SHP77 treated with DMSO at 0.1 percent for 48 hours (cell line): ENCODE results near the gene MN1.

Experiments used
- DNase-seq: peaks from one replicate; lab custom pipeline; 2025; lab: John Stamatoyannopoulos, UW

Gene MN1

DNA sequence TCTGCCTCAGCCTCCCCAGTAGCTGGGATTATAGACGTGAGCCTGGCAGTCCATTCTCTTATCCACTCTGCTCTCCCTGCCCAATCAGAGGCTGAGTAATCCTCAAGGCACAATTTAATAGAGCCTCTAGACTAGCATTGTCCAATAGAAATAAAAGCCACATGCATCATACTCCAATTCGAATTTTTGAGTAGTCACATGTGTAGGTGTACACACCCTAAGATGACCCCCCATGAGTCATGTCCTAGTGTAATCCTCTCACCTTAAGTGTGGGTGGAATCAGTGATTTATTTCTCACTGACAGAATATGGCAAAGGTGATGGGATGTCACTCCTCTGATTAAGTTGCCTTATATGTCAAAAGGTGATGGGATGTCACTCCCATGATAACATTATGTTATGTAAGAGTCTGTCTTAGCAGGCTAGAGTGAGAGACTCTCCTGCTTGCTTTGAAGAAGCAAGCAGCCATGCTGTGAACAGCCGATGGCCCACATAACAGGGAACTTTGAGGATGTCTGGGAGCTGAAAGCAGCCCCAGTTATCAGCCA is 61.3 kb downstream of the MN1 start:
- DNase-seq: no peak

DNA sequence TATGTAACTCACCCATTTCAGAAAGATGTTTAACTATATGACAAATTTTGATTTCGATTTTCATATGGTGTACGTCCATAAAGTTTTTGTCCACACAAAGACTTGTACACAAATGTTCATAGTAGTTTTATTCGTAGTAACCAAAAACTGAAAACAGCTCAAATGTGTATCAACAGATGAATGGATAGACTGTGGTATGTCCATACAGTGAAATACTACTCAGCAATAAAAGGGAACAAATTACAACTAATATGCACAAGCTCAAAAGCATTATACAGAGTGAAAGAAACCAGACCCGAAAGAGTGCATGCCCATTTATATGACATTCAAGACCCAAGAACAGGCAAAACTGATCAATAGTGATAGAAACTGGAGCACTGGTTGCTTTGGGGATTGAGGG is 64.0 kb downstream of the MN1 start:
- DNase-seq: no peak

DNA sequence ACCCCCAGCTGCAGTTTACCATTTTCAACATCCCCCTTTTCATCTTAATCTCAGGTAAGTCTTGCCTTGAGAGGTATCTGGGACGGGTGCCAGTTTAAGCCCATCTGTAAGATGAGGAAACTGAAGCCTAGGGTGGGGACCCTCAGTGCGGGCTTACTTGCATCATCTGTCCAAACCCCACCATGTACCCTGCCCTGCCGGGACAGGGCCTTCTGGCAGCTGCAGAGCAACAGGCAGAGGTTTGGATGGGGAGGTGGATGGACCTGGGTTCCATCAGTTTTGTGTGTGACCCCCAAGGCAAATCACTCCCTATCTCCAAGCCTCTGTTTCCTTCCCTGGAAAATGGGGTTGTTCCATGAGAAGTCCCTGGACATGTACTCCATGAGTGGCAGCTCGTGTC is 67.5 kb downstream of the MN1 start:
- no peak for DNase-seq

DNA sequence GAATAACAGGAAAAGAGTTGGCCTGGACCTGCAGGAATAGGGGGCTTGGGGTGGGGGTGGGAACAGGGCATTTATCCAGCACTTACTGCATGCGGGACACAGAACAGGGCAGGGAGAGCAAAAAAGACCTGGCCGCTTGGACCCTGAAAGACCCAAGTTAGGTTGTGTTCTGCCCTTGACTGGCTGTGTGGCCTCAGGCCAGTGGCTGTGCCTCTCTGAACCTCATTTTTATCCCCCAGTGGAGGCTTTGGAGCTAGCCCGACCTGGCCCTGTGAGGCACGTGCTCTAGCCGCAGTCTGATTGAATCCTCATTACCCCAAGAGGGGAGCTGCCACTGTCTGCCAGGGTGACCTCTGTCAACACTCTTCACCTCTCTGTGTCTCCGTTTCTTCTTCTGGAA is 68.7 kb downstream of the MN1 start:
- no peak for DNase-seq

DNA sequence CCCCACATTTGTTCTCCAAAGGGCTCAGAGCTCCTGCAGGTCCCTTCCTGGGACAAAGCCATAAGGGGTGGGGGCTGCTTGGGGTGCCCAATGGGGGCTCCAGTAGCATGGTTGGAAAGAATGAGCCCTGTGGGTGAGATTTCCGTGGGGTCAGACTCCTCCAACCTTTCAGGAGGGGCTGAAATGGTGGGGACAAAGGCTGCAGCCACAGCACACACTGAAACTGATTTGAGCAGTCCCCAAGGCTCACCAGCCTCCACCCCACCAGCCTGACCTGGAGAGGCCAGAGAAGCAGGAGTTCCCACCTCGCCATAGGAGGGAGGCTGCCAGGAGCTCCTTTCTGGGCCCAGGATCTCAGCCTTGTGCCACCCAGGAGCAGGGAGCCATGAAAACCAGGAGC is 69.2 kb downstream of the MN1 start:
- DNase-seq: no peak

DNA sequence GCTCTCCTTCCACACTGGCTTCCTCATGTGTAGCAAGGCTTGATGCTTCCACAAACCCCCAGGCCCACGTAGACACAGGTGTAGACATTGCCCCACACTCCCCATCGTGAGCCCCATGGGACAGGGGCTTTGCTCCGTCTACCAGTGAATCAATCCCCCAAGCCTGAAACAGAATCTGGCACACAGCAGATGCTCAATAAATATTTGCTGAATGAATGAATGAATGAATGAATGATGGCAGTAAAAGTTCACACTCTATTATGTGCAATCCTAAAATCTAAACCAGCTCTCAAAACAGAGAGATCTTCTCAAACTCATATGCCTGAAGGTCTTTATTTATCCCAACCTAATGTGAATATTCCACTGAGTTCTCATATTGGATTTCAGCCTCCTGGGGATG is 69.9 kb downstream of the MN1 start:
- DNase-seq: no peak

DNA sequence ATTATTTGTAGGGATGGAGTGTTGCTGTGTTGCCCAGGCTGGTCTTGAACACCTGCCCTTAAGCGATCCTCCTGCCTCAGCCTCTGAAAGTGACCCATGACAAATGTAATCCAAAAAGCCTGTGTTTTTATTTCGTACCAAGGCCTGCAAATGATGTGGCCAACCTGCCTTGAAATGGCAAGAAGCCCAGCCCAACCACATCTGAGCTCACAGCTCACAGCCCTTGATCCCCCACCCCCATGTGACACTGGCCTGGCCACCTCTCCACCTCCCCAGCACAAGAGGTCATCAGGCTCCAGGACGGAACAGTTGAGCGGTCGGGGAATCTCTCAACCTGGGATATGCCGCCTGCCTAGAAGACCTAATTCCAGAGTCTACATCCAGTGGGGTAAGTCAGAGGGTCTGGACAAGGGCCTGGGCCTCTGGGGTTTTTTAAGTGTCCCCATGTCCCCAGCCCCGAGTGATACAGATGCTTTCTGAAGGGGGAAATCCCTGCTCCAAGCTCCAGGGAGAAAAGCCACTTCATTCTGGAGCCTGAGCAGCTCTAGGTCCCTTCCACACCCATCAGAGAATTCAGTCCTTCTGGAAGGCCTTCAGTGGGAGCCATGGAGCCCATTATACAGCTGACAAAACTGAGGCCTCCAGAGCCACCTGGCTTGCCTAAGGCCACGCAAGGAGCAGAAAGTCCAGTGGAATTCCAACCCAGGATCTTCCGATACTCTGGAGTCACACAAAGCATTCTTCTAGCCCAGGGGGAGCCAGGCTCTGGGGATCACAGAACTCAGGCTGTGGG is 70.7 kb downstream of the MN1 start:
- no peak for DNase-seq

DNA sequence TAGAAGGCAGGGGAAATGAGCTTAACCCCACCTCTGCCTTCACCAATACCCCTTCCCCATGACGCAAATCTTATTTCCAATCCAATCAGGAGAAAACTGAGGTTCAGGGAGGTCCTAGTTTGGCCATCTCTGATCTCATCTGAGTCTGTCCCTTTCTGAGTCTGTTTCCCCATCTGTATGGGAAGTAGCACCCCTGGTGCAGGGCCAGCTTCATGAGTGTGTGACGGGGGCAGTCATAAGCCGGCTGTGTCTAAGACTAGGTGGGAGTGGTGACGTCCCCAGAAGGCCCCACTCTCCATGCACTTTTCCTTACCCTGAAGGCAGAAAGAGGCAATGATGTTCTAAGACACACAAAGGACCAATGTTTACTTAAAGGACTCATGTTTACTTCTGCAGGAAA is 72.3 kb downstream of the MN1 start:
- DNase-seq: no peak

DNA sequence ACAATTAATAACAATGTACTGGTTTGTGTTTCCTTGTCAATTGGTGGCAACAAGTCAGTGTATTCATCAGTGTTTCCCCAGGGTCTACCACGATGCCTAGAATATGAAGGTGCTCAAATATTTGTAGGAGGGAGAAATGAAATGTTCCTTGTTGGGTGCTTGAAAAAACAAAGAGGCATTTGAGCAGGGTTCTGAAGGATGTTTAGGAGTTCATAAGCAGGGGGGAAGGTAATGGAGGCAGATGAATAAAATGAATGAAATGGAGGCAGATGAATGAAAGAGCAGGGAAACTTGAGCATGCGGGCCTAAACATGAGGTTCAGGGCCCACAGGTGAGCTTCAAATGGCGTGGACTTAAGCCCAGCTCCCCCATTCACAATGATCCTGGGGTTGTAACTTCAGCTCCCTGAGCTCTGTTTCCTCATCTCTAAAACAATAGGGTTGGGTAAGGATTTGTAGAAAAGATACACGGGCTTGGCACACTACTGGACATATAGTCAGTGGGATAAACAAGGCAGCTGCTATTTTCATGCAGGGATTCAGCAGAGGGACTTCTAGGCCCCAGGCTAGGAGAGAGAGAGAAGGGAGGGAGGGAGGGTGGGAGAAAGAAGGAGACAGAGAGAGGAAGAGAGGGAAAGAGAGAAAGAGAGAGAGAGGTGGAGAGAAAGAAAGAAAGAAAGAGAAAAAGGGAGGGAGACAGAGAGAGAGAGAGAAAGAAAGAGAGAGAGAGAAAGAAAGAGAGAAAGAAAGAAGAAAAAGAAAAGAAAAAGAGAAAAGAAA is 73.7 kb downstream of the MN1 start:
- no peak for DNase-seq

DNA sequence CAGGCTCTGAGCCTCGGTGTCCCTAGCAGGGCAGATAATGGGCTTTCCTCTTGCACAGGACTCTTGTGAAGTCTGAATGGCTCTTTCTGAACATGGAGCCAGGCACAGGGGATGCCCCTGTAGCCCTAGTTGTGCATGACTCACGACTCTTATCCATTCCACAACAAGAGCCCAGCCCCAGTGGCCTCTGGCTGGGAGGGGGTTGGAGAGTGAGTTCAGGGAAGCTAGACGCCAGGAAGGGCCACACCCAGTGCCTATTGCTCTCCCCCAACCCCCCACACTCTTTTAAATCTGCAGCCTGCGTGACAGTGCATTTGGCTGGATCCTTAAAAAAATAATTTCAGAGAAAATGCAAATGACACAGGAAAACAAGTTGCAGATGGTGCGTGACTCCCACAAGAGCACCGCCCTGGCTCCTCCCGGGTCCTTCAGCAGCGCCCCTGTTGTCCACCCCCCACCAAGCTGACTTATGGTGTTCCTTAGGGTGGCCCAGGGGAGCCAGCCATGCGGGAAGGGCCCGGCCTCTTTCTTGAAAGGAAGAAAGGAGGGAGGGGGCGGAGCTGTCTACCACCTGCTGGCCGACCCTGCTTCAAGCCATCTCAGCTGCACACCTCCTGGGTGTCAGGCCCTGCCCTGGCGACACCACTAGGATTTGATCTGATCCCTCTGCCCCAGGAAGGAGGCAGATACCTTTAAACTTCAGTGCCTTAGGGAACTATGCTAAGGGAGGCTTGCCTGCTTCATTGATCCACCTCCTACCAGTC is 74.7 kb downstream of the MN1 start:
- no peak for DNase-seq

DNA sequence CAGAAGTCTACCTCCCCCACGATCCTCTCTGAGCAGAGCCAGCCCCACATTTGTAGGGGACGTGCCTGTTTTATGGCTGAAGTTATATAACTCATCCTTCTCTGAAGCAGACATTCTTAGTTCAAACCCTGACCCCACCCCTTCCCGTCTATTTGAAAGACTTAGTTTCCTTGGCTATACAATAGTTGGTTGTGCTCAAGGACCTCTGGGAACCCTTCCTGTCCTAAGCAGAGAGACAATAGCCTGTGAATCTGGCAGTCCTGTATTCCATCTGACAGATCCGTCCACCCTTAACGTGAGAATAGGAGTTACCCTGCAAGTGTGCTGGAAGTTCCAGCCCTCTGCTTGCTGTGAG is 75.2 kb downstream of the MN1 start:
- no peak for DNase-seq

DNA sequence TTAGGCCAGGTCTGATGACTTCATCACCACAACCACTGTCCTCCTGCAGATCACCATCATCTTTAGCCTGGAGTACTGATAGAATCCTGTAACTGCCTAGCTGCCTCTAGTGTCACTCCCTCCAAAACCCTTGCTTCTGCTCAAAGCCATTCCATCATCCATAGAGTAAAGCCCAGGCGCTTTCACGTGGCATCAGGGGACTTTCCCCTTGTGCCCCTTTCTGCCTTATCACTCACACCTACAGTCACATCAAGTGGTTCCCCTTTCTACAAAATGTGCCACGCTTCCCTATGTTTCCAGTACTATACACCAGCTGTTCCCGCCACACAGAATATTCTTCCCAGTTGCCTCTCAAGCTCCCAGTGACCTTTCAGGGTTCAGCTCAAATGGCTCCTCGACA is 75.9 kb downstream of the MN1 start:
- no peak for DNase-seq

DNA sequence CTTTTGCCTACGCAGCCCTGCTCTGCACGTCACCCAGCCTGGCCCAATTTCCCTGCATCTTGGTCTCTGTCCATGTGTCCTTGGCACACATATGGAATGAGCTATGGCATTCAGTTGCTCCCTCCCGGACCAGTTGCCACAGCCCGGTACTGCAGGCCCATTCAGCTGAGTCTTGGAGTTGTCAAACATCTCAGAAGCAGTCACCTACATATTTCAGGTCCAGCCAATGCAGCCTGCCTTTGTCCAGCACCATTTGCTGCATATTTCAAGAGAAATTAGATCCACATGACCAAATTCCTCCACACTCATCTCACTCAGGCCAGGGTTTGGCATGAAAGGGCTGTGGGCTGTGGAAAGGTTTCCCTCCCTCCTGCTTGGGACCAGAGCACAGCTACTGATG is 76.8 kb downstream of the MN1 start:
- no peak for DNase-seq

DNA sequence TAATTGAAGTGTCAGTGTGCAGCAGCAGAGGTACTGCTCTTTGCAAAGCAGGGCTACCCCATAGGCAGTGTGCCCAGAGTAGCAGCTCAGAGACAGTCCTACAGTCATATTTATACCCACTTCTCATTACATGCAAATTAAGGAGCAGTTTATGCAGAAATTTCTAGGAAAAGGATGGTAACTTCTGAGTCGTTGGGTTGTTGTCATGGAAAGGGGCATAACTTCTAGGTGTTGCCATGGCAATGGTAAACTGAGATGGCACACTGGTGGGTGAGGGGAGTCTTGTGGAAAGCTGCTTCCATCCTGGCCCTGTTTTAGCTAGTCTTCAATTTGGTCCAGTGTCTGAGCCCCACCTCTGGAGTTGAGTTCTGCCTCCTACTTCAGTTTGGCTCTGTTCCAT is 77.4 kb downstream of the MN1 start:
- no peak for DNase-seq

DNA sequence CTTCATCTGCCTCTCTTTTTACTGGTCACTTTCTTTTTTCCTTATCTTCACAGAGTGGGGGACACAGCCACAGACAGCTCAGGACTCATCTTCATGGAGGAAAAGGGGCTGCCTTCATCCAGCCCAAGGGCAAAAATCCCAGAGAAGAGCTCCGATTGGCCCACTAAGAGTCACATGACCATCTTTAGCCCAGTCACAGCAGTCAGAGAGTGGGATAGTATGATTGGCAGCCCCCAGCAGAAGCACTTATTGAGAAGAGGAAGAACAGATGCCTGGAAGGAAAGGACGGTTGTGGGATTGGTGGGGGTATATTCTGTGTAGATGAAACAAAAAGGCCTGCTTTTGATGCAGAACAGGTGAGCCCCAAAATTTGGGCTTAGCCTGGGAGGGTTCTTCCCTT is 77.8 kb downstream of the MN1 start:
- no peak for DNase-seq

DNA sequence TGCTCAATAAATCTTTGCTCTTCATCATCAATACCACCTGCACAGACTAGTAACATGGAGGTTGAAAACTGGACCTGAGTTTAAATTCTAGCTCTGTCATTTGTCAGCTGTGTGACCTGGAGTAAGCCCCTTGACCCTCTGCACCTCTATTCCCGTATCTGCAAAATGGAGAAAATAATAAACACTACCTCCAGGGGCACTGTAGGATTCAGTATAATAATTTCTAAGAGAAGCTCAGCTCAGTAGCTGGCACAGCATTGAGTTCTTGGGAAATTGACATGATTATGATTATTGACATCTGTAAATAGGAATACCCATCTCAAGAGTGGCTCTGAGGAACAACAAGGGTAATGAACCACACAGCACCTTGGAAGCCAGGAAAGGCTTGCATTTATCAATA is 78.4 kb downstream of the MN1 start:
- no peak for DNase-seq

DNA sequence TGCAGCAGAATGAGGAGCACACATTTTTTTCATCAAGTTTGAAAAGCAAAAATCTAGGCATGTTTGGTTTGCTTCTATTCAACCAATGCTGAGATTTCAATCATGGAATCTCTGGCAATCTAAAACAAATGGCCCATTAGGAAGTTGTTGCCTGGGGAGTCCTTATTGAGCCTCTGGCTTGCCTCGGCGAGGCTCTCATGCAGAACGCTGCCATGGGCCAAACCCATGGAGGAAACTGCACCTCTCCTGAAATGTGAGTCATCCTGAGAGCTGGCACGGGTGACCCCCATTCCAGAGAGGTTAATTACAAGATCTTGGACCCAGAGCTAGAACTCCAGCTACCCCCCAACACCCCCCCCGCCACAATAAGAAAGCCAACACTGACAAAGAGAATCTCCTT is 80.7 kb downstream of the MN1 start:
- no peak for DNase-seq

DNA sequence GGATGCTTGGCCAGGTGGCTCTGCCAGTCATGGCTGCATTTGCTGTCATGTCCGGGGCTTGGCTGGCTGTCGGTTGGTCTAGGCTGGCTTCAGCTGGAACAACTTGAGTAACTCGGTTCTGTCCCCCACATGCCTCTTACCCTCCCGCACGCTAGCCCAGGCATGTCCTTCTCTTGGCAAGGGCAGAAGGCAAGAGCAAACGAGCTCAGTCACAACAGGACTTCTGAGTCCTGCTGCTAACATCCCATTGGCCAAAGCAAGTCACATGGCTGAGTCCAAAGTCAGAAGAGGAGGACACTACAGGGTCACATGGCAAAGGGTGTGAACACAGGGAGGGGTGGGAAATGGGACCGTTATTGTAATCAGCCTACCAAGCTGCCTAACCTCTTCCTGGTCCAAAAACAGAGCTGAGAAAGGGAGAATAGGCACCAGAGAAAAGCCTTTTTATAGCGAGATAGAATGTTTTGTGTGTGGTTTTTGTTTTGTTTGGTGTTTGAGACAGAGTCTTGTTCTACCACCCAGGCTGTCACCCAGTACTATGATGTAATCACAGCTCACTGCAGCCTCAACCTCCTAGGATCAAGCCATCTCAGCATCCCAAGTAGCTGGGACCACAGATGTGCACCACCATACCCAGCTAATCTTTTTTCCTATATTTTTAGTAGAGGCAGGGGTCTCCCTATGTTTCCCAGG is 81.9 kb downstream of the MN1 start:
- no peak for DNase-seq

DNA sequence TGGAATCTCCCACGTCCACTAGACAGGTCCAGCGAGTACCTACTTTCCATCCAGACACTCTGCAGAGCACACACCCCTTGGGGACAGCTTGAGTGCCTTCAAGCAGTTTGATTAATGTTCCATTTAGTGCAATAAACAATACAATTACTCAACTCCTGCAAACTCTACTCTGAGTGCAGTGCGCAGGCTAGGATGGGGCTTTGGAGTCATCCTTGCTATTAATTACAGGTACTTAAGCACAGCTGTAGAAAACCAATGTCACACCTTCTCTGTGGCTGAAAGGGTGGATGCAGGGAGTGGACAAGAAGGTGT is 82.6 kb downstream of the MN1 start:
- no peak for DNase-seq

DNA sequence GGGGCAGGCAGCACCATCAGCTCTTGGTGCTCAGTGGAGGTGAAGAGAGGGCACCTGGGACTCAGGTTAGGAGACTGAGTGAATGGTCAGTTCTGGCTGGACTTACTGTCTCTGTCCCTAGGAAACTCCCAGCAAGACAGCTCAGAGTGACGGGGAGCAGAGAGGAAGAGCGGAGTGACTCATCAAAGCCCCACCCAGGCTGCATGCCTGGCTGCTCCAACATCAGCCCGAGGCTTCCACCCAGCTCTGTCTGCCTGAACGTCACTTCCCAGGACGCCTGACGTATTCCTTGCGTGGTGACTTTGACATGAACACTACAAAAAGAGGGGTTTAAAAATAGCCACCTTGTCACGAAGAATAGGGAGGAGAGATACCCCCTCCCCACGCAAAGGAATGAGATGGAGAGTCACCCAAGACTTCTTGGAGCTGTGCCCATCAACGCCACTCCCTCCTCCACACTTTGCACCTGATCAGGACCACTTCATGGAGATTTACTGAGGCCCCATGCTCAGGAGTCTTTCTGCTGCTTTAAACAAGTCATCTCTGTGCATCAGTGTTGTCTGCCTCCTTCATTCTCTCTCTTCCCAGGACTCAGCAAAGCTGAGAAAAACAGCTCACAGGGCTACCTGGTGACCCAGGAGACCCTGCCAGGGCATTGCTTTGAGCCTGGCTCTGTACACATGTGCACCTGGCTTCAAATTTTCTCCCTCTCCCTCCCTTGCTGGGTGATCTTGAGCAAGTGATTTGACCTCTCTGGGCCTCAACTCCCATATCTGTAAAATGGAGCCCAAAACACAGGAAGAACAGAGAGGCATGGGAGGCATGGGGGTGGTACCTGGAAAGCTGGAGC is 83.1 kb downstream of the MN1 start:
- no peak for DNase-seq

DNA sequence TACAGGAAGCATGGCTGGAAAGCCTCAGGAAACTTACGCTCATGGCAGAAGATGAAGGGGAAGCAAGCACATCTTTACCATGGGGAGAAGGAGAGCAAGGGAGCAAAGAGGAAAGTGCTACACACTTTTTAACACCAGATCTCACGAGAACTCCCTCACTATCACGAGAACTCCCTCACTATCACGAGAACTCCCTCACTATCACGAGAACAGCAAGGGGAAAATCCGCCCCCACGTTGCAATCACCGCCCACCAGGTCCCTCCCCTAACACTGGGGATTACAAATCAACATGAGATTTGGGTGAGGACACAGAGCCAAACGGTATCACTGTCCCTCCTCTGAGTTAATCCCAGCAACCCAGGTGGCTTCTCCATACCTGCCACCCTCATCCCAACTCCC is 84.5 kb downstream of the MN1 start:
- DNase-seq: no peak
